Stimulated activated CD8-positive, alpha-beta memory T cell treated with anti-CD3 and anti-CD28 coated beads, Interleukin-7, amount 100 ng/mL, for 24 hours (primary cell): ENCODE results near the gene C12orf56.

ENCODE experiments used
- DNase-seq: peaks from one replicate; pipeline ENCODE4 v3.0.0-alpha.2; 2020; ENCODE audit warnings: low read depth

C12orf56 gene

GRCh38 chr12:64390275-64390851 lies at the start of gene C12orf56:
Gene C12orf56 (minus strand): TSS chr12:64390758. CDS start chr12:64390565, 193 bp downstream.
- DNase-seq, result no peak

GRCh38 chr12:64440100-64440499 lies 49.5 kb upstream of the C12orf56 start:
- DNase-seq, result no peak

- no peak for DNase-seq
Observed at GRCh38 chr12:64433915-64434314, 43.4 kb upstream of the C12orf56 start.

- no peak for DNase-seq
Observed at GRCh38 chr12:64431791-64432190, 41.2 kb upstream of the C12orf56 start.

GRCh38 chr12:64430886-64431285 lies 40.3 kb upstream of the C12orf56 start:
- no peak for DNase-seq

- no peak for DNase-seq
Observed at GRCh38 chr12:64428956-64429355, 38.4 kb upstream of the C12orf56 start.

GRCh38 chr12:64427988-64428387 lies 37.4 kb upstream of the C12orf56 start:
- no peak for DNase-seq

GRCh38 chr12:64419696-64420095 lies 29.1 kb upstream of the C12orf56 start:
- no peak for DNase-seq

GRCh38 chr12:64418209-64418608 lies 27.7 kb upstream of the C12orf56 start:
- no peak for DNase-seq

GRCh38 chr12:64413884-64414283 lies 23.3 kb upstream of the C12orf56 start:
- no peak for DNase-seq

- DNase-seq, result no peak
Observed at GRCh38 chr12:64412459-64412858, 21.9 kb upstream of the C12orf56 start.

- no peak for DNase-seq
Observed at GRCh38 chr12:64411427-64411826, 20.9 kb upstream of the C12orf56 start.

- no peak for DNase-seq
Observed at GRCh38 chr12:64407342-64408223, 17.0 kb upstream of the C12orf56 start.

- DNase-seq, result peak; percentile 37
Observed at GRCh38 chr12:64404470-64405256, 14.1 kb upstream of the C12orf56 start.

- peak; percentile 76 for DNase-seq
Observed at GRCh38 chr12:64403707-64404469, 13.3 kb upstream of the C12orf56 start, which contains the start of gene XPOT. Gene XPOT (plus strand): TSS chr12:64404392. CDS start chr12:64410036, 5,644 bp downstream.

- DNase-seq, result no peak
Observed at GRCh38 chr12:64402181-64402580, 11.6 kb upstream of the C12orf56 start.

GRCh38 chr12:64400041-64400440 lies 9.5 kb upstream of the C12orf56 start:
- no peak for DNase-seq

- no peak for DNase-seq
Observed at GRCh38 chr12:64395739-64396138, 5.2 kb upstream of the C12orf56 start.

GRCh38 chr12:64392221-64392620 lies 1.7 kb upstream of the C12orf56 start:
- DNase-seq, result no peak

GRCh38 chr12:64389154-64389553 lies 1.4 kb downstream of the C12orf56 start:
- DNase-seq, result no peak

- DNase-seq, result no peak
Observed at GRCh38 chr12:64387197-64387816, 3.3 kb downstream of the C12orf56 start.
